LNCAP (cell line): ENCODE data around the gene MAP3K4.

Experiments
- CTCF ChIP-seq: fragments of 450-650 bp; IDR thresholded peaks from 2 replicates; pipeline ENCODE4 v1.5.1; 2017; ENCODE audit warnings: mild to moderate bottlenecking

The MAP3K4 gene

GRCh38 chr6:161058741-161059140 is 67.2 kb downstream of the MAP3K4 start:
- TF ChIP-seq CTCF = no peak

DNA sequence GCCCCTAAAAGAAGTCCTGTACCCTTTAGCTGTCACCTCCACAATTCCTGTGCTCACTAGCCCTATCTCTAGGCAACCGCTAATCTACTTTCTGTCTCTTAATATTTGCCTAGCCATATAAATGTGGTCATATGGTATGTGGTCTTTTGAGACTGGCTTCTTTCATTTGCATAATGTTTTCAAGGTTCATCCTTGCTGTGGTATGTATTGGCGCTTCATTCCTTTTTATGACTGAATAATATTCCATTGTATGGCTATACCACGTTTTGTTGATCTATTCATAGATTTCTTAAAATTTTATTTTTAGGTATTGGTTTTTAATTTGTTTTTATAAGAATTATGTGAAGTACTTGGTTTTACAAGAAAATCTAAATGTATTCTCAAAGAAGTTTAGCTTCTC is 70.0 kb downstream of the MAP3K4 start:
- TF ChIP-seq CTCF = no peak

GRCh38 chr6:161064915-161065314 is 73.3 kb downstream of the MAP3K4 start:
- no peak for TF ChIP-seq CTCF

DNA sequence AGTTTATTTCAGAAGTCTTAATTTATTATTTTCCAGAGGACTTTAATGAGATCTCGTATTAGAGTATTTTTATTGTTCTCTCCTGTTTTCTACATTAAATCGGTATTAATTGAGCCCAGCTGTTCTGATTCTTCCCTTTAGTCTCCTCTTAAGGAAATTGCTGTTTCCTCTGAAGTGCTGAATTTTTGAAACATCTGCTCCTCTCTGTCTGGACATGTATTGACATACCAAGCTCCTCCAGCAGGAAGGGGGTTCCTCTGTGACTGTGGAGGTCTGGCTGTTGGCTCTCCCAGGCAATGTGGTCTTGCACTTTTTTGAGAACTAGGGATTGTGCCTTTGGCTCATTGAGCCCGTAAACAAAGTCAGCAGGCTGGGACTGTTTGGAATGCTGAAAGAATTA is 74.9 kb downstream of the MAP3K4 start:
- no peak for TF ChIP-seq CTCF

DNA sequence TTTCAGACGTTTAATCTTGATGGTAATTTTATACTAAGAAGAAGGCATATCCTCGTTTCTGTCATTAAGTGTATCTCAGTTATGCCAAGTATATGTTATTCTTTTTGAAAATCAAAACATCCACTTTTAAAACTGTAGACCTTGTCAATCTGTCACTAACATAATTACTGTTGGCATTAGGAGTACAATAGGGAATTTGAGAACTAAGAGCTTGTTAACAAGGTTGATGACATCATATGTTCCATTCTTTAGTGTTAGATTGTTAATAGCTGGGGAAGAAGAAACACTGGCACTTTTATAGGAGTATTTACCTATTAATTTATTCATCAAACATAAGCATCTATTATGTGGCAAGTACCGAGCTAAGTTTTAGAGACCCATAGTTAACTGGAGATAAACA is 76.2 kb downstream of the MAP3K4 start:
- TF ChIP-seq CTCF = no peak

DNA sequence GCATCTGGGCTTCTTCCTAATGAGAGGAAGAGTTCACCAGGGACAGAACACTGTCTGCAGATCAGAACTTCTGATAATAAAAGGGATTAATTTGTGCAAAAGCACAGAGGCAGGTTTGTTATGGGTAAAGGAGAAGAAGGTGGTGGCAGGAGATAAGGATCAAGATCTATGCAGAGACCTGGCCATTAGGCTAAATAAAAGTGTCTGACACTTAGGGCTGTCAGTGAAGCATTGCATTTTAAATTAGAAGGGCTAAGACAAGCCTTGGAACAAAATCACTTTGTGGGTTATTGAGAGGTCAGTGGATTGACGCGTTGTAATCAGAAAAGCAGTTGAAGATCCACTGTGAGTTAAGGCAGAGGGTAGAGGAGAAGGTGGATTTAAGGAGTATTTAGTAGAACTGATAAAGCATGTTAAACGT is 76.8 kb downstream of the MAP3K4 start:
- no peak for TF ChIP-seq CTCF

- TF ChIP-seq CTCF = no peak
These were observed 82.4 kb downstream of the MAP3K4 start for GRCh38 chr6:161073930-161074329.

GRCh38 chr6:161074496-161075121 is 83.0 kb downstream of the MAP3K4 start:
- TF ChIP-seq CTCF = no peak
